Epithelial cell of esophagus (primary cell): ENCODE data around the gene XPO4.

Experiments
- DNase-seq: peaks from one replicate; pipeline ENCODE4 v3.0.0; 2010; ENCODE audit warnings: low read depth
- H3K4me3 ChIP-seq: 2 replicates; pipeline ENCODE4 v1.5.1; 2011; ENCODE audit warnings: mild to moderate bottlenecking, low read length, control low read depth
- CTCF ChIP-seq: IDR thresholded peaks from 2 replicates; pipeline ENCODE4 v1.5.1; 2011; ENCODE audit warnings: low read depth, mild to moderate bottlenecking, low read length, control low read depth, inconsistent platforms; ENCODE audit not compliant: insufficient read depth; ENCODE audit errors: missing control alignments

XPO4 gene

GRCh38 chr13:20822406-20822805, 80.1 kb downstream of the XPO4 start:
- DNase-seq, result no peak
- no peak overlapping the region for H3K4me3 ChIP-seq
- no peak for TF ChIP-seq CTCF

GRCh38 chr13:20819715-20820114, 82.8 kb downstream of the XPO4 start:
- DNase-seq, result no peak
- TF ChIP-seq CTCF, result no peak
- no peak overlapping the region for H3K4me3 ChIP-seq

- no peak overlapping the region for H3K4me3 ChIP-seq
- peak; percentile 10 for DNase-seq
- TF ChIP-seq CTCF, result no peak
These were observed 87.1 kb downstream of the XPO4 start for GRCh38 chr13:20815464-20815863.

- no peak for TF ChIP-seq CTCF
- DNase-seq, result peak; percentile 76
- no peak overlapping the region for H3K4me3 ChIP-seq
These were observed 88.2 kb downstream of the XPO4 start for GRCh38 chr13:20814224-20814910.

GRCh38 chr13:20812890-20813289, 89.7 kb downstream of the XPO4 start:
- DNase-seq, result no peak
- TF ChIP-seq CTCF, result no peak
- H3K4me3 ChIP-seq, result no peak overlapping the region

GRCh38 chr13:20810808-20811207, 91.7 kb downstream of the XPO4 start:
- TF ChIP-seq CTCF, result no peak
- DNase-seq, result no peak
- H3K4me3 ChIP-seq, result no peak overlapping the region

GRCh38 chr13:20808874-20809273, 93.7 kb downstream of the XPO4 start:
- no peak for TF ChIP-seq CTCF
- H3K4me3 ChIP-seq, result no peak overlapping the region
- DNase-seq, result no peak
